GM18870 (cell line): ENCODE measurements around the gene TBC1D21.
"Not testable (repeated sequence)": the region's sequence is repeated elsewhere in the genome, so short reads cannot be mapped to it uniquely, and the experiment has no call there.

Source experiments
- ATAC-seq: cut with Tn5 transposase; IDR thresholded peaks from one replicate; pipeline ENCODE4 v1.9.1; 2021; ENCODE audit warnings: moderate library complexity; ENCODE audit not compliant: unreplicated experiment

The TBC1D21 gene

DNA sequence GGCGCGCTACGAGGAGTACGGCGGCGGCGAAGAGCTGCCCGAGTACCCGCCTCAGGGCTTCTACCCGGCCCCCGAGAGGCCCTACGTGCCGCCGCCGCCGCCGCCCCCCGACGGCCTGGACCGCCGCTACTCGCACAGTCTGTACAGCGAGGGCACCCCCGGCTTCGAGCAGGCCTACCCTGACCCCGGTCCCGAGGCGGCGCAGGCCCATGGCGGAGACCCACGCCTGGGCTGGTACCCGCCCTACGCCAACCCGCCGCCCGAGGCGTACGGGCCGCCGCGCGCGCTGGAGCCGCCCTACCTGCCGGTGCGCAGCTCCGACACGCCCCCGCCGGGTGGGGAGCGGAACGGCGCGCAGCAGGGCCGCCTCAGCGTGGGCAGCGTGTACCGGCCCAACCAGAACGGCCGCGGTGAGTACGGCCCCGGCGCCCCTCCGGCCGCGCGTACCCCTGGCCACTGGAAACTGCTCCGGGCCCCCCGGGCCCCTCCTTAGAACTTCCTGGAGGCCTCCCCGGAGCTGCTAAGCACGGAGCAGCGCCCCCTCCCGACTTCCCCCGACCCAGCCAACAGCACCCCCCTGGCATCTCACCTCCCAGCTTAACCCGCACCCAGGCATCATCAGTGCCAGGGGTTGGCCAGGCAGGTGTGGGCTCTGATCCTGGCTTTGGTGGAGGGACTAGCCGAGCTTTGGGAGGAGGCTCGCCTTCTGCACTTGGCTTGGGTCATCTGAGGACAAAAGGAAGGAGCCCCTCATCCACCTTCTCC lies 54.3 kb downstream of the TBC1D21 start:
- no peak for ATAC-seq

DNA sequence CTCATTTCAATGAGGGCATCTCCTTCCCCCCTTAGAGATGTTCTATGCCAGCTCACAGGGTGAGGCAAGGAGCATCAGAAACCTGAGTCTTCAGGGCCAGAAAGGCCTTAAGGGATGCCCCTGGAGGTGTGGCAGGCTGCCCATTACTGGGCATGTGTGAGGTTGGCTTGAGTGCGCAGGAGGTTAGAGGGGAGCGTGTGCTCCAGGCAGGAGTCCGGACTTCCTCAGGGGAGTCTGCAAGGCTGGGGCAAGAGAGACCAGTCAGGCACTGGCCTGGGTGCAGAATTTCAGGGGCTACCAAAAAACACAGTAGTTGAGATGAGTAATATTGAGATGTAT lies 54.8 kb downstream of the TBC1D21 start:
- no peak for ATAC-seq

DNA sequence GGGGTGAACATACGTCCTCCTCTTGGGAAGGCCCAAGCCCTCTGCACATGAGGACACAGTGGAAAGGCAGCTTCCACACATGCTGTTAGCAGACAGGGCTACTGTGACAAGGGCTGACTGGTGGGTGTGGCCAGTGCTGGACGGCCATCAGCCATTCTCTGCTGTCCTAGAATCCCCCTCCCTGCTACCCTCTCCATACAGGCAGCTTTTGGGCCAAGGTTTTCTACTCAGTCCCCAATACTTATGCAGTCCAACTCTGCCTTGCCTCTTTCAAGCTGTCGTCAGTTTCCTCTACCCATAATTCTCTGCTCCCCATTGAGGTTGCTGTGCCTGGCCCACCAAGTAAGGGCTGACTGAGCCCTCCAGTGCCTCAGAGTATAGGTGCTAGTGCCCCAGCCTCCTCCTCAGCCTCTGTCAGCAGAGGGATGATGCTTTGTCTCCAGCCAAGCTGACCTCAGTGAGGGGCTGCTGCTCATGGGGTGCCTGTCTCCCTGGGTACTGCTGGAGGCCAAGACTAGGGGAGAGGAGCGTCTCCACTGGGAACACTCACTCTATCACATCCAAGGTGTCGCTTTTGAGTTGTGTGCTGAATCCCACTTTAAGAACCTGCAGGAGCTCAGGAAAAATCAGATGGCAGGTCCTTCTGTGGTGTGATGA lies 55.7 kb downstream of the TBC1D21 start:
- ATAC-seq, result no peak

DNA sequence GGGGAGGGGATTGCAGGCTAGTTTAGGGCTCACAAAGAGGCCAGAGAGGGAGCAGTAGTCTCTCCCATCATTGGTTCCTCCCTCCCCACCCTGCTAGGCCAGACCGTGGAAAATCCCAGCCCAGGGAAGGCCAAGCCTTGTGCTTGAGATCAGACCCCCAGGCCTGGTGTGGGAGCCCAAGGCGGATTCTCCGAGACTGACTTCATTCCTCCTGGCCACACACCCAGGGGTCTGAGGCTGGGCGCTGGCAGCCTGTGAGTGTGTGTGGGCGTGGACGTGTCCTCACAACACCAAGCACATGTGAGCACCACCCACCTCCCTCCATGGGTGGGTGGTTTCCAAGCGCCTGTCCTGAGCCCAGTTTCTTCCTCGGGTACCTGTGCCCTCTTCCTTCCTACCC lies 57.0 kb downstream of the TBC1D21 start:
- ATAC-seq, result no peak

DNA sequence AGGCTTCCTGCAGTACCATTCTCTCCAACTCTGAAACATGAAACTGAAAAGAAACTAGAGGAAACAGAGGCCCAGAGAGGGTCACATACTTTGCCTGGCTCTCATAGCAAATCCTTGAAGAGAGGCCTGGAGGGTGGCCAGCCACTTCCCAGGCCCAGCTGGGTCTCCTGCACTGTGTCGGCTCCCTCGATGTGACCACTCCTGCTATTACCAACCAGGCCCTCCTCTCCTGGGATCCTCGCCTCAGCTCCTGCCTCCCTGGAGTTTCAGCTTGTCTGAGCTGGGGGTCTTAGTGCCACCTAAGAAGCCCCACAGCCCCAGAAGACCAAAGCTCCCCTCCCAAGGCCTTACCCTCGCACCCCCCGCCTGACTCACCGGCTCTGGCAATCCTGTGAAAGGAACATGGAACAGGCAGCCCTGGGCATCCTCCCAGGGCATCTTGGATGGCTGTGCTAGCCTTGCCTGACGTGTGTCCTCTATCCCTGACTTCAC lies 57.5 kb downstream of the TBC1D21 start:
- ATAC-seq, result no peak

DNA sequence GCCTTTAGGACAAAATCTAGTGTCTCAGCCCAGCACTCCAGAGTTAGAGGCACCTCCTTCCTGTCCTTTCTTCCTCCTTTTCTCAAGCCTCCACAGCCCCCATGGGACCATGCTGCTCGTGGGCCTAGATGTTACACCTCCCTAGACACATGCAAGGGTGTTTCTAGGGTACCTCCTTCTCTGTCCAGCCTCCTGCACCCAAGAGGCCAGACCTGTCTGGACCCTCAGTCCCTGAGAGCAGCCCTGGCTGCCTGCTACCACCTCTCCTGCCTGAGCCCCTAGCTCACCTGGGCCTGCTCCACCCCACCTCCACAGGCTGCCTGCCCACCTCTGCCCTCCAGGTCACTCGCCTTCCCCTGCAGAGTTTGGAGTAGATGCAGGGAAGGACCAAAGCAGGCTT lies 58.1 kb downstream of the TBC1D21 start:
- no peak for ATAC-seq

DNA sequence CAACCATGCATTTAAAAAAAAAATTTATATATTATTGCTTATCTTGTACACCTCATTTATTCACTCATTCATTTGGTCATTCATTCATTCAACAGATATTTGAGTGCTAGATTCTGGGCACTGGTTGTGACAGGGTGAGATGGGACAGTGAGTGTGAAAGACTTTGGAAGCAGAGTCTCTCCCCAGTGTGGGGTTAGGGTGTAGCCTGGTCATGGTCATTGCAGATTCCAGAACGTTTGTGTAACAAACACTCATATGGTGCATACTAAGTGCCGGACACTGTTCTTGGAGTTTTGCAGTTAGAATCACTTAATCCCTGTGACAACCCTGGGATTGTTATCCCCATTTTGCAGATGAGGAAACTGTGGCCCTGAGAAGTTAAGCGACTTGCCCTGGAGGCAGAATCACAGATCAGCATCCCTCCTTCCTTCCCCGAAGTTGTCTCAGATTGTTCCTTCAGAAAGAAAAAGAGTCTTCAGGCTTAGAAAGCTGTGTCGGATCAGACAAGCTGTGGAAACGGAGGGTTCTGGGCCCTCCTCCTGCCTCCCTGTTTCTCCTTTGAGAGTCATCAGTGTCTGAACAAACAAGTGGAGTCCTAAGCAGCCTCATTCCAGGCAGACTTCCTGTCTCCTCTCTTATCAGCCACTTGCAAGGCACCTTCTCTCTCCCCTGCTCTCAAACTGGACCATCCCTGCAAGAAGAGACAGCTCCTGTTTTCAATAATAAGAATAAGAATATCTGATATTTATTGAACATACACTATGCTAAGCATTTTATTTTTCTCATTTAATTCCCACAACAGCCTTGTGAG lies 59.2 kb downstream of the TBC1D21 start:
- ATAC-seq, result no peak

DNA sequence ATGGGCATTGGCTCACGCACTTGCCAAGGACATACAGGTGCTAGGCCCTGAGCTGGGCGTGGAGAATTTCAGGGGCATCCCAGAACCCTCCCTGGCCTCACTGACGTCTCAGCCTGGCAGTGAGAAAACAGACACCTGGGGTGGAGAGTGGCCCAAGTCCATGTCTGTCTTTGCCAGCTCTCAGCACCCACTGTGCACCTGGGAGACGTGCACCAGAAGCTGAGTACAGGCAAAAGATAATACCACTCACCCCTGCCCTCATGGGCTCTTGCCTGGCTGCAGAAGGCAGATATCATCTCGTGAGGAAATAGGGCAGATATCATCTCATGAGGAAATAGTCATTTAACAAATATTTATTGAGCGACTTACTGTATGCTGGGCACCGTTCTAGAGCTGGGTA lies 60.9 kb downstream of the TBC1D21 start:
- no peak for ATAC-seq

DNA sequence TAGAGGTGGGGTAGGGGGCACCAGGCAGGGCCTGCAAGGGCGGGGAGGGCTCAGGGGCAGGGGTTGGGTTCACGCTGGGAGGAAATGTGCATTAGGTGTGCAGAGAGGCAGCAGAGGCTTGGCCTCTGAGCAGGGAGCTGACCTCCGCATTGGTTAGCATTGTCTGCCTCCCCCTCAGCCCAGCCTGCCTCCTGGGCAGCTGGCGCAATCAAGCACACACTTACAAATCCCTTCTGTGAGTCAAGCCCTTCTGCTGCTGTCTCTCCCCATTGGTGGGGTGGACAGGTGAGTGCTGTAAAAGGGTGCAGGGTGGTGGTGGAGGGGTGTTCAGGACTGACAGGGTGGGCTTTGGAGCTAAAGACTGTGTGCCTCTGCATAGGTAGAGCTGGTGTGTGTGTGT lies 62.2 kb downstream of the TBC1D21 start:
- ATAC-seq, result no peak

DNA sequence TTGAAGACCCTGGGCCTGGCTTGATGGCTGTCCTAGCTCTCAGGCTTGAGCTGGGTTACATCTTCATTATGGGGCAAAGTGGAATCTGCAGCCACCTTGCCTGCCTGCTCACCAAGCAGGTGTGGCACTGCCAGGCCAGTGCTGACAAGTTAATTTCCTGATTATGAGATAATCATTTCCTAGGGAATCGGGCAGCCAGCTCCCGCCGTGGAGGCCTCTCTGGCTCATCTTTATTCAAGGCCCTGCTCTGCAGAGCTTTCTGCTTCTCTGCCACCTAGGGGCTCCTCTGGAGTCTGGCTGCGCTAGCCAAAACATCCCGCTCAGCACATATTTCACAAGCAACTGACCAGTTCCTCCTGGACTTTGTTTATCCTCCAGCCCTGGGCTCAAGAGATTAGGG lies 62.8 kb downstream of the TBC1D21 start:
- no peak for ATAC-seq

DNA sequence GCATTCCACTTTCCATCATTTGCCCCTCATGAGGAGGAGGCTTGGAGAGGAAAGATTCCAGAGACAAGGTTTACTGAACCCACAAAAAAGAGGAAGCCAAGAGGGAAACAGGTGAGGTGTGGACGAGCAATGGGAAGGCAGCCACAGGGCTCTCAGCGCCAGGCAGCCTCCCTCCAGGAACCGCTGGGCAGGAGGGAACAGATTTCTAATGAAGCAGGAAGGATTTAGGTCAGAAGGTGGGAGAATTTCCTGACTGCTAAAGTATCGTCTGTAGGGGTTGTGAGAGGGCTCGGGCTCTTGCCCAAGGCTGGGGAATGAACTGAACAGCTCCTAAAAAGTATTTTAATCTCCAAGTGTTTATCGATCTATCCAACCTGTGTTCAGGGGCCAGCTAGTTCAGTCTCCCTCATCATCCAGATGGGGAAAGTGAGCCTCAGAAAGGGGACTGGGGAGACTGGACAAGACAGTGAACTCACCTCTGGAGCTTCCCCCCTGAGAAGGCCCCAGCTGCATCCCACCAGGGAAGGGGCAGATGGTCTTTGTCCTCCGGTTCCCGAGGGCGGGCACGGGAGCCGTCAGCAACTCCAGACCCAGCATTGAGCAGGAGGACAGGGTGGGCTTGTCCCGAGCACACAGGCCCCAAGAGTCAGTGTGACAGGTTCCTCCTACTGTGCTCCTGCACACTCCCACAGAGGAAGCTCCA lies 63.4 kb downstream of the TBC1D21 start:
- no peak for ATAC-seq

DNA sequence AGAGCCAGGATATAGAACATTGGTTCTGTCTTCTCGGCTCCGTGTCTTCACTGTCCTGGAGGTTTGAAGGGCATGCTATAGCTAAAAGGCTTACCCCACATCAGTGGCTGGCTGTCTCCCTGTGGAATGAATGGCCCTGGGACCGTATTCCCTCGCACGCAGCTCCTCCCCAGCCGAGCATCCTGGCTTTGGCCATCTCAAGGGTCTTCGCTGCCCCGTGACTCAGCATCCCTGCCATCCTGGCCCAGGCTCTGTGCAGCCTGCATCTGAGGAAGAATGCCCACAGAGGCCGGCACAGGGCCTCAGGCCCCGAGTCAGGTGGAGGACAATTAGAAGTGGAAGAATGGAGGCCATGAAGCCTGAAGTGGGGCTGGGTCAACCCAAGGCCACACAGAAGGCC lies 63.9 kb downstream of the TBC1D21 start:
- ATAC-seq, result no peak

DNA sequence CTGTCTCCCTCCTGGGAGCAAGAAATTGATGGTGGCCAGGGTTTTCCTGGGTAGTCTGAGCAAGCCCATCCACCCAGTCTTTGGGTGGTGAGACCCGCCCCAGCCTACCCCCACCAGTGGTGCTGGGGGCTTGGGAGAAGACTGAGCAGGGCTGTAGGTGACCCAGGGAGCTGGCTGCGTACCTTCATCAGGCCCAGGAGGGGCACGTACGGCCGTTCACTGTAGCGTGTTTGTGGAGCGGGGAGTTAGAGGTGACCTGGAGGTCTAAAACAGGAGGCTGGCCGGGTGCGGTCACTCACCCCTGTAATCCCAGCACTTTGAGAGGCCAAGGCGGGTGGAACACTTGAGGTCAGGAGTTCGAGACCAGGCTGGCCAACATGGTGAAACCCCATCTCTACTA lies 64.4 kb downstream of the TBC1D21 start:
- ATAC-seq, result no peak

DNA sequence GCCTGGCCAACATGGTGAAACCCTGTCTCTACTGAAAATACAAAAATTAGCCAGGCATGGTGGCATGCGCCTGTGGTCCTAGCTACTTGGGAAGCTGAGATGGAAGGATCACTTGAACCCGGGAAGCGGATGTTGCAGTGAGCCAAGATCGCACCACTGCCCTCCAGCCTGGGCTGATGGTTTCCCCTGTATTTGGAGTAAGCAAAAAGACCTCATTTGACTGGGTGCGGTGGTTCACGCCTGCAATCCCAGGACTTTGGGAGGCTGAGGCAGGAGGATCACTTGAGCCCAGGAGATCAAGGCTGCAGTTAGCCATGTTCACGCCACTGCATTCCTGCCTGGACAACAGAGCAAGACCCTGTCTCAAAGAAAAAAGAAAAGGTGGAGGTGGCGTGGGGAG lies 65.2 kb downstream of the TBC1D21 start:
- ATAC-seq, result not testable (repeated sequence)
